Testis (tissue), 3 donors: Measurements from ENCODE around the gene TSPAN2. TPM values are rescaled to one million over a fixed set of nuclear protein-coding genes. Genes with fewer than 3 reads are reported as not detected.

Experiments used
- DNase-seq: peaks from one replicate; pipeline ENCODE4 v3.0.0-alpha.2; 2019
- H3K27ac ChIP-seq, 2 donors: fragments of 200-600 bp; sonication (generic); one replicate each; pipeline ENCODE4 v1.5.1; 2019
- H3K27me3 ChIP-seq: fragments of 200-600 bp; sonication (generic); one replicate; pipeline ENCODE4 v1.5.1; 2019
- H3K36me3 ChIP-seq: fragments of 200-600 bp; sonication (generic); one replicate; pipeline ENCODE4 v1.5.1; 2017; ENCODE audit warnings: low read depth; ENCODE audit errors: missing control alignments
- H3K4me1 ChIP-seq: fragments of 200-600 bp; sonication (generic); one replicate; pipeline ENCODE4 v1.5.1; 2019
- H3K4me3 ChIP-seq, 2 donors: fragments of 200-600 bp; sonication (generic); one replicate each; pipeline ENCODE4 v1.5.1; 2017 to 2019
- H3K9me3 ChIP-seq: fragments of 200-600 bp; sonication (generic); one replicate; pipeline ENCODE4 v1.5.1; 2017
- POLR2A ChIP-seq: fragments of 450-650 bp; IDR thresholded peaks from one replicate; pipeline ENCODE4 v1.6.1; 2017; ENCODE audit warnings: antibody characterized with exemption, mild to moderate bottlenecking, moderate library complexity
- WGBS, 2 donors: methylation state at CpG; one replicate each; pipeline ENCODE4 v1.1.5; 2018; 5-methylcytosine and 5-hydroxymethylcytosine counted together
- intact Hi-C: fragments of 100-400 bp; cut with DNase I; formaldehyde crosslinking; loops from one replicate; pipeline ENCODE4 v1.15.1; 2023; ENCODE audit warnings: low total_unique reads
- polyA plus RNA-seq: library from polyadenylated mRNA; stranded (reverse); fragments of 350-450 nt; fragmentation: Illumina TruSeq; extraction: RNeasy Lipid Tissue Mini Kit (QIAGEN cat#74804); gene quantifications from one replicate; pipeline ENCODE4 v1.2.3, GENCODE V29; 2014; ENCODE audit warnings: low read depth, low replicate concordance; ENCODE audit not compliant: insufficient read depth
- total RNA-seq, 2 donors: library from RNA; depleted of rRNA; stranded (reverse); fragments of >200 nt; gene quantifications; one replicate each; pipeline ENCODE4 v1.2.3, GENCODE V29; 2016
- TF ChIP-seq, protein P1 (sequence below), 3 experiments: fragments of 450-650 bp in 2 of 3; fragments of 200-600 bp in 1 of 3; sonication (generic) in 1 of 3; IDR thresholded peaks; one replicate each; pipeline ENCODE4 v1.5.1; 2016 to 2019; ENCODE audit warnings: antibody characterized with exemption in 3 of 3, mild to moderate bottlenecking in 2 of 3, moderate library complexity in 1 of 3

The TSPAN2 gene
- total and polyA plus RNA-seq, 3 donors from 2014 or later, result 1.0 to 6.0 (median 1.2) TPM

- no peak for DNase-seq
- no peaks in the 10 kb centered on the region for H3K4me1 ChIP-seq
- H3K27ac ChIP-seq, result peak overlapping the region in 1 of 2 donors; percentile 47
- TF ChIP-seq, protein P1, sequence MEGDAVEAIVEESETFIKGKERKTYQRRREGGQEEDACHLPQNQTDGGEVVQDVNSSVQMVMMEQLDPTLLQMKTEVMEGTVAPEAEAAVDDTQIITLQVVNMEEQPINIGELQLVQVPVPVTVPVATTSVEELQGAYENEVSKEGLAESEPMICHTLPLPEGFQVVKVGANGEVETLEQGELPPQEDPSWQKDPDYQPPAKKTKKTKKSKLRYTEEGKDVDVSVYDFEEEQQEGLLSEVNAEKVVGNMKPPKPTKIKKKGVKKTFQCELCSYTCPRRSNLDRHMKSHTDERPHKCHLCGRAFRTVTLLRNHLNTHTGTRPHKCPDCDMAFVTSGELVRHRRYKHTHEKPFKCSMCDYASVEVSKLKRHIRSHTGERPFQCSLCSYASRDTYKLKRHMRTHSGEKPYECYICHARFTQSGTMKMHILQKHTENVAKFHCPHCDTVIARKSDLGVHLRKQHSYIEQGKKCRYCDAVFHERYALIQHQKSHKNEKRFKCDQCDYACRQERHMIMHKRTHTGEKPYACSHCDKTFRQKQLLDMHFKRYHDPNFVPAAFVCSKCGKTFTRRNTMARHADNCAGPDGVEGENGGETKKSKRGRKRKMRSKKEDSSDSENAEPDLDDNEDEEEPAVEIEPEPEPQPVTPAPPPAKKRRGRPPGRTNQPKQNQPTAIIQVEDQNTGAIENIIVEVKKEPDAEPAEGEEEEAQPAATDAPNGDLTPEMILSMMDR (IDR thresholded peaks at IDR 0.05), result no peak
- TF ChIP-seq POLR2A, result no peak
- H3K27me3 ChIP-seq, result no peaks in the 10 kb centered on the region
- intact Hi-C loops, result no loop called here
- H3K36me3 ChIP-seq, result no peaks in the 10 kb centered on the region
- peak overlapping the region in 1 of 2 donors; percentile 55 for H3K4me3 ChIP-seq
- H3K9me3 ChIP-seq, result no peaks in the 10 kb centered on the region
- 20 to 26% methylated on average over 2 of the region's 2 CpGs for WGBS, 2 donors
Measured at GRCh38 chr1:115090186-115090490, 835 bp upstream of the TSPAN2 start.

- Histone ChIP-seq H3K9me3 (no peaks in the 10 kb centered on the region), H3K27me3 (no peaks in the 10 kb centered on the region), H3K27ac (no peak overlapping the region), H3K4me3 (peak overlapping the region; percentile 55 to 61), H3K4me1 (no peaks in the 10 kb centered on the region), H3K36me3 (no peaks in the 10 kb centered on the region)
- DNase-seq, result no peak
- WGBS, 2 donors, result 4 to 7% methylated on average over 22 to 25 of the region's 25 CpGs
- TF ChIP-seq, protein P1 (IDR thresholded peaks at IDR 0.05), result no peak
- no peak for TF ChIP-seq POLR2A
- intact Hi-C loops, result no loop called here
Measured at GRCh38 chr1:115088871-115089419, 358 bp downstream of the TSPAN2 start.

DNA sequence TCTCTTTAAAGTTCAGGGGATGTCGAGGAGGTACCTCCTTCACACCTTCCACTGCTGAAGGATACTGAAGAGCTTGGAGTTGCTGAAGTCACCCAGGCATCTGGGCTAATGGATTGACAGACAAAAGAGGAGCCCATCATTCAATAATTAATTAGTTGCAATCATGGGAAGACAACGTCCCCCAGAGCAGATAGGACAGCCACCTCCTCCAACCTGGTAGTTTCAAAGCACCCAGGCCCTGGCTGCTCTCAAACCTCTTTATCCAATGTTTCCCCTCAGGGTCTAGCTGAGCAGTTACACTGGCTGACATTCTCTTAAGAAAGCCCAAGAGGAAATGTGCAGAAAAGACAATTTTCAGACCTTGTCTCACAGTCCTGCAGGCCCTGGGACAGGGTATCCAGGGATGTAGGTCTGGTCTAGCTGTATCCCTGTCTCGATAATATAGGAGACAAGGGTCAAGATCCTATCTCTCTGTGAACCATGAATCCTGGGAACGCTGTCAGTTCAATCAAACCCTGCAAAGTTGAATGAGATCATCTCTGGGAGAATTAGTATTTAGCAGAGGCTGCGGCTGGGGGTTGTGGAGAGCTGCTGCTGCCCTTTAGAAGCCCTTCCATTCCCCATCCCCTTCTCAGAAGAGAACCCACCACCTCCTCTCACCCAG is 1.1 kb downstream of the TSPAN2 start:
- no peak overlapping the region for H3K4me3 ChIP-seq
- no peaks in the 10 kb centered on the region for H3K27me3 ChIP-seq
- intact Hi-C loops, result no loop called here
- WGBS, 2 donors, result 45 to 58% methylated on average over 5 of the region's 5 CpGs
- TF ChIP-seq, protein P1 (IDR thresholded peaks at IDR 0.05), result no peak
- TF ChIP-seq POLR2A, result no peak
- no peaks in the 10 kb centered on the region for H3K9me3 ChIP-seq
- no peak overlapping the region for H3K27ac ChIP-seq
- H3K36me3 ChIP-seq, result no peaks in the 10 kb centered on the region
- DNase-seq, result no peak
- H3K4me1 ChIP-seq, result no peaks in the 10 kb centered on the region

GRCh38 chr1:115086176-115086830 is 3.0 kb downstream of the TSPAN2 start:
- no peak for TF ChIP-seq POLR2A
- TF ChIP-seq, protein P1 (IDR thresholded peaks at IDR 0.05), result no peak
- no peak overlapping the region for H3K27ac ChIP-seq
- WGBS, 2 donors, result 86 to 90% methylated on average over 9 of the region's 9 CpGs
- no peaks in the 10 kb centered on the region for H3K9me3 ChIP-seq
- DNase-seq, result no peak
- H3K36me3 ChIP-seq, result no peaks in the 10 kb centered on the region
- no peaks in the 10 kb centered on the region for H3K27me3 ChIP-seq
- no peak overlapping the region for H3K4me3 ChIP-seq
- H3K4me1 ChIP-seq, result no peaks in the 10 kb centered on the region
- intact Hi-C loops, result no loop called here
